Psoas muscle (tissue), 8 donors: Measurements from ENCODE around the gene UNC13A. TPM values are rescaled to one million over a fixed set of nuclear protein-coding genes. Genes with fewer than 3 reads are reported as not detected.

Experiments
- ATAC-seq, 4 donors: fragments of 200-7000 bp; cut with Tn5 transposase; one replicate each; pipeline ENCODE4 v1.9.1; 2020; ENCODE audit warnings: moderate library complexity in 3 of 4, mild to moderate bottlenecking in 2 of 4
- DNase-seq, 2 donors: peaks; one replicate each; pipeline ENCODE4 v3.0.0-alpha.2; 2020
- H3K27ac ChIP-seq: fragments of 200-600 bp; one replicate; pipeline ENCODE4 v1.8.0; 2022
- H3K27me3 ChIP-seq, 3 donors: fragments of 200-600 bp in 1 of 3; one replicate each; pipeline versions ENCODE4 v1.6.1 to v1.8.0; 2013 to 2022; ENCODE audit warnings: low read length in 2 of 3, mild to moderate bottlenecking in 2 of 3, moderate library complexity in 1 of 3; ENCODE audit not compliant: insufficient read depth in 3 of 3
- H3K36me3 ChIP-seq, 2 donors: fragments of 200-600 bp in 1 of 2; one replicate each; pipeline versions ENCODE4 v1.6.1 to v1.8.0; 2013 to 2022; ENCODE audit warnings: low read depth in 1 of 2, mild to moderate bottlenecking in 1 of 2, moderate library complexity in 1 of 2; ENCODE audit not compliant: insufficient read depth in 1 of 2
- H3K4me1 ChIP-seq: fragments of 200-600 bp; one replicate; pipeline ENCODE4 v1.8.0; 2022
- H3K4me3 ChIP-seq: fragments of 200-600 bp; one replicate; pipeline ENCODE4 v1.8.0; 2022; ENCODE audit warnings: mild to moderate bottlenecking
- H3K9me3 ChIP-seq: fragments of 200-600 bp; one replicate; pipeline ENCODE4 v1.8.0; 2022
- WGBS, 3 donors: extraction: QIAGEN DNeasy Blood & Tissue Kit; methylation state at CpG; one replicate each; pipeline versions ENCODE4 v1.1.6 to v1.1.7; 2013; 5-methylcytosine and 5-hydroxymethylcytosine counted together
- intact Hi-C, 2 donors: fragments of 100-400 bp; cut with DNase I; formaldehyde crosslinking; loops; one replicate each; pipeline versions ENCODE4 v1.11.0 to v1.14.2; 2022
- polyA plus RNA-seq, 3 donors: library from polyadenylated mRNA; stranded (reverse); fragments of 200-250 nt; gene quantifications; one replicate each; pipeline ENCODE4 v1.2.3, GENCODE V29; 2013
- total RNA-seq, 4 donors: library from RNA; stranded (reverse); fragmentation: NEBNext Ultra II Directional in 2 of 4; extraction: Animal tissue kit (Norgen Biotek cat#: 25700) in 2 of 4; gene quantifications; one replicate each; pipeline versions ENCODE4 v1.2.1 to v1.2.4, GENCODE V29; 2021 to 2023
- TF ChIP-seq, protein P1 (sequence below): fragments of 200-600 bp; IDR thresholded peaks from one replicate; pipeline ENCODE4 v1.8.0; 2022; ENCODE audit warnings: antibody characterized with exemption
- donor health status: healthy with polysubstance abuse.
- donor health status: DM: no; HTN: no; CAD: no; lungs with moderate emphysema.
- donor health status: Bipolar disorder and iron deficiency.
- donor health status: healthy.
- donor health status: DM: yes; HTN: yes; CAD: no.
- donor health status: DM: no; HTN: no; CAD: no.
- donor health status: DM: no; HTN: no; CAD: no.
- donor health status: DM: yes; HTN: yes; CAD: no.

The UNC13A gene
- total and polyA plus RNA-seq, 7 donors, result 0.04 to 0.19 (median 0.05) TPM; not detected in 3

DNA sequence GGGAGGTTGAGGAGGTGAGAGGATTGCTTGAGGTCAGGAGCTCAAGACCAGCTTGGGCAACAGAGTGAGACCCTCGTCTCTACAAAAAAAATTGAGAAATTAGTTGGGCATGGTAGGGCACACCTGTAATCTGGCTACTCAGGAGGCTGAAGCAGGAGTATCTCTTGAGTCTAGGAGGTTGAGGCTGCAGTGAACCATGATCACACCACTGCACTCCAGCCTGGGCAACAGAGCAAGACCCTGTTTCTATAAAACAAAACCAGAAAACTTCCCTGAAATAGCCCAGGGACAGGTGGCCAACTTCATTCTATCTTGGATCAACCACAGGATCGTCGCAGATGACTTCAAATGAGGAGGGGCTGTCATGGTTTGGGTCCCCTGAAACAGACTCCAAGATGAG, 104.0 kb downstream of the UNC13A start:
- ATAC-seq, result no peak
- Histone ChIP-seq H3K4me3 (no peak overlapping the region), H3K4me1 (no peaks in the 10 kb centered on the region), H3K27ac (no peak overlapping the region), H3K36me3 (peaks cover 7 to 35% of the 10 kb centered on the region in 2 donors), H3K27me3 (peaks cover 0 to 2% (median 0%) of the 10 kb centered on the region in 3 donors), H3K9me3 (no peaks in the 10 kb centered on the region)
- 50 to 65% (median 59%) methylated on average over 3 of the region's 3 CpGs for WGBS, 3 donors
- intact Hi-C loops, result no loop called here
- DNase-seq, result no peak
- TF ChIP-seq, protein P1, sequence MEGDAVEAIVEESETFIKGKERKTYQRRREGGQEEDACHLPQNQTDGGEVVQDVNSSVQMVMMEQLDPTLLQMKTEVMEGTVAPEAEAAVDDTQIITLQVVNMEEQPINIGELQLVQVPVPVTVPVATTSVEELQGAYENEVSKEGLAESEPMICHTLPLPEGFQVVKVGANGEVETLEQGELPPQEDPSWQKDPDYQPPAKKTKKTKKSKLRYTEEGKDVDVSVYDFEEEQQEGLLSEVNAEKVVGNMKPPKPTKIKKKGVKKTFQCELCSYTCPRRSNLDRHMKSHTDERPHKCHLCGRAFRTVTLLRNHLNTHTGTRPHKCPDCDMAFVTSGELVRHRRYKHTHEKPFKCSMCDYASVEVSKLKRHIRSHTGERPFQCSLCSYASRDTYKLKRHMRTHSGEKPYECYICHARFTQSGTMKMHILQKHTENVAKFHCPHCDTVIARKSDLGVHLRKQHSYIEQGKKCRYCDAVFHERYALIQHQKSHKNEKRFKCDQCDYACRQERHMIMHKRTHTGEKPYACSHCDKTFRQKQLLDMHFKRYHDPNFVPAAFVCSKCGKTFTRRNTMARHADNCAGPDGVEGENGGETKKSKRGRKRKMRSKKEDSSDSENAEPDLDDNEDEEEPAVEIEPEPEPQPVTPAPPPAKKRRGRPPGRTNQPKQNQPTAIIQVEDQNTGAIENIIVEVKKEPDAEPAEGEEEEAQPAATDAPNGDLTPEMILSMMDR, result no peak

DNA sequence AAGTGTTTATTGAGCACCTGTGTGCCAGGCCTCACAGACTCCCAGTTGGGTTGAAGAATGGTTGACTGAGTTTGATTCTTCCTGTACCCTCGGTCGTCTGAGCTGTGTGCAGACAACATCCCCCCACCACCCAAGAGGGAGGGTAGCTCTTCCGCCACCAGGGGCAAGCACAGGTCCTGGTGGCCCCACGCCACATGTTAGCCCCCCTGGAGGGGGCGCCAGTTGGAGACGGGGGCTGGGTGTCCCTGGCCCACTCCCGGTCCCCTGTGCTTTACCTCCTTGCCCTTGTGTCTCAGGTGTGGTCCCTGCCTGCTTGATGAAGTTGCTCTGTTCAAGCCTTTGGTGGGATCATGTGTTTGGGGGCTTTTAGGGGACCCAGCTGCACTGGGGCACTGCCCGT, 105.5 kb downstream of the UNC13A start:
- ATAC-seq (no peak), DNase-seq (no peak)
- Histone ChIP-seq H3K4me3 (no peak overlapping the region), H3K9me3 (no peaks in the 10 kb centered on the region), H3K27me3 (peaks cover 0 to 2% (median 0%) of the 10 kb centered on the region in 3 donors), H3K4me1 (no peaks in the 10 kb centered on the region), H3K27ac (no peak overlapping the region), H3K36me3 (peaks cover 7 to 50% of the 10 kb centered on the region in 2 donors)
- WGBS, 3 donors, result 75 to 80% (median 76%) methylated on average over 8 of the region's 8 CpGs
- intact Hi-C loops, result no loop called here
- TF ChIP-seq, protein P1, result no peak

DNA sequence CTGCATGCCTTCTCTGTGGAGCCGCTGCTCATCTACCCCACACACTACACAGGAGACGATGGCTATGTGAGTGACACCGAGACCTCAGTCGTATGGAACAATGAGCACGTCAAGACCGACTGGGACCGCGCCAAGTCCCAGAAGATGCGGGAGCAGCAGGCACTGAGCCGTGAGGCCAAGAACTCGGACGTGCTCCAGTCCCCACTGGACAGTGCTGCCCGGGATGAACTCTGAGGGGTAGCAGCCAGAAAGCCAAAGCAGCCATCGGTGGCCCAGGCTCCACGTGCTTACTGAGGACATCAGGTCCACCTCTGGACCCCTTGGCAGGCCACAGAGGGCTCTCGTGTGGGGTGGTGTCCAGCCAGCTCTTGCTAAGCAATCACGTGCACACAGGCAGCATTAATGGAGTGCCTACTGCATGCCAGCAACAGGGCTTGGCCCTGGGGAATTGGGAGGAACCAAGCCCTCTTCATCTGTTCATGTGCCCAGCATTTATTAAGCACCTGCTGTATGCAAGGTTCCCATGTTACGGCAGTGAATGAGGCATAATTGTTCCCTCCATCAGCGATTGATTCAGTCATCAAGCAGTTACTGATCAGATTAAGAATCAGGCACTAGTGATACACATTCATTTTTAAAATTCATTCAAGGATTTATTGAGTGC, 106.8 kb downstream of the UNC13A start:
- no peak for DNase-seq
- ATAC-seq, result no peak
- Histone ChIP-seq H3K27ac (no peak overlapping the region), H3K4me3 (no peak overlapping the region), H3K4me1 (no peaks in the 10 kb centered on the region), H3K27me3 (peaks cover 0 to 2% (median 0%) of the 10 kb centered on the region in 3 donors), H3K36me3 (peaks cover 7 to 57% of the 10 kb centered on the region in 2 donors), H3K9me3 (no peaks in the 10 kb centered on the region)
- WGBS, 3 donors, result 67 to 75% (median 71%) methylated on average over 19 of the region's 19 CpGs
- intact Hi-C loops, result no loop called here
- TF ChIP-seq, protein P1, result no peak

DNA sequence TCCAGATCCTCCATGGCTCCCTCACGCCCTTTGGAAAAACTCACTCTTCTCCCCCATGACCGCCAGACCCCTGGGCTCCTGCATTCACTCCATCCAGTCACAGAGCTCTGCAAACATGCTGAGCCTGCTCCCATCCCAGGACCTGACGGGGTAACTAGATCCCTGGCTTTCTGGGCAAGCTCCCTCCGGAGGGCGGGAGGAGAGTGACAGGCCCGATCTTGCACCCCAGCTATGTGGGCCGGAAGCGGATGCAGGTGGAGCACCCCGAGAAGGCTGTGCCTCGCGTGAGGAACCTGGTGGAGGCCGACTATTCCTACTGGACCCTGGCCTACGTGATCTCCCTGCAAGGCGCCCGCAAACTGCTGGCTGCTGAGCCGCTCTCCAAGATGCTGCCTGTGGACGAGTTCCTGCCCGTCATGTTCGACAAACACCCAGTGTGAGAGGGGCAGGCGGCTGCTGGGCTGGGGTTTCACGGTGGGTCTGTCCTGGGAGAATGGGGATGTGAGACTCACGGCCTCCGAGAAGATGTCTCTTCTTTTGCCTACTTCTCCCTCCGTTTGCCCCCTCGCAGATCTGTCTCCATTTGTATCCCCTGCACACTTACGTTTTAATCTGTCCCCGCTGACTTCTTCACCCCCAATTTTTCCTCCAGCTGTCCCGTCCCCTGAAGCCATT, 107.5 kb downstream of the UNC13A start:
- no peaks in the 10 kb centered on the region for H3K4me1 ChIP-seq
- DNase-seq (no peak), ATAC-seq (no peak)
- no peak overlapping the region for H3K4me3 ChIP-seq
- peaks cover 0 to 2% (median 0%) of the 10 kb centered on the region in 3 donors for H3K27me3 ChIP-seq
- H3K27ac ChIP-seq, result no peak overlapping the region
- H3K9me3 ChIP-seq, result no peaks in the 10 kb centered on the region
- H3K36me3 ChIP-seq, result peaks cover 7 to 63% of the 10 kb centered on the region in 2 donors
- WGBS, 3 donors, result 87 to 92% (median 88%) methylated on average over 27 to 28 of the region's 28 CpGs
- intact Hi-C loops, result no loop called here
- TF ChIP-seq, protein P1, result no peak
